ENCODE data around the gene TANC1. TPM values are rescaled to one million over a fixed set of nuclear protein-coding genes. Genes with fewer than 3 reads are reported as not detected.

TANC1 gene
- total RNA-seq, 4 donors from 2014 or later = 34.5 to 125 (median 47.0) TPM

DNA sequence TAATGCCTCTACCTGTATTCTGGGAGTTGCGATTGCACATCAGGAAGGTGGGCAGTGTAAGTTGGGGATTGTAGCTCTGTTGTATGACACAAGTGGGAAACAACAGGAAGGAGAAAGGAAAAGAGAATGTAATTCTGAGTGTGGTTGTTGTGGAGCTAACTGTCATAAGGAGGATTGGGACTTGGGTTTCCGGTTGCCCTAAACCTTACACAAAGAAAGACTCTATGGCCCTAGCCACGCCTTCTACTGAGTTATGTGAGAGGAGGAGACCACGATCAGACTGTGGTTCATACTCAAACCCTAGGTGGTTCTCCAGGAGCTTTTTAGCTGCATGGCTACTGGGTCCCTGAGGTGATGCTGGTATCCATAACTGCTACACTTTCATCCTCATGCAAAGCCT lies 86.5 kb downstream of the TANC1 start:
- Histone ChIP-seq H3K9me3 (no peaks in the 10 kb centered on the region), H3K36me3 (no peaks in the 10 kb centered on the region), H3K27me3 (no peaks in the 10 kb centered on the region), H3K4me3 (no peak overlapping the region), H3K4me1 (peaks cover 8 to 39% (median 21%) of the 10 kb centered on the region in 4 donors), H3K27ac (peak overlapping the region in 2 of 4 donors; percentile 12 to 18)
- whole genome bisulfite sequencing, 2 donors (ENCODE audit: low coverage in 1 of 2) = 60 to 100% methylated on average over 1 to 4 of the region's 4 CpGs
- DNase-seq = no peak
- intact Hi-C loops (cut with DNase I; ENCODE audit: low total_unique reads) = no loop called here
- TF ChIP-seq EP300 (IDR thresholded peaks at IDR 0.05; ENCODE audit: low read depth) (no peak), CTCF (IDR thresholded peaks at IDR 0.05) (no peak), POLR2A (IDR thresholded peaks at IDR 0.05) (no peak), POLR2AphosphoS5 (IDR thresholded peaks at IDR 0.05) (no peak)
- in situ Hi-C loops (cut with MboI; ENCODE audit: low pct_ligation_motif_present in 1 of 4, low pct_unique_long_range_greater_than_20kb in 1 of 4, low sequenced_read_pairs in 3 of 4) = no loop called here

DNA sequence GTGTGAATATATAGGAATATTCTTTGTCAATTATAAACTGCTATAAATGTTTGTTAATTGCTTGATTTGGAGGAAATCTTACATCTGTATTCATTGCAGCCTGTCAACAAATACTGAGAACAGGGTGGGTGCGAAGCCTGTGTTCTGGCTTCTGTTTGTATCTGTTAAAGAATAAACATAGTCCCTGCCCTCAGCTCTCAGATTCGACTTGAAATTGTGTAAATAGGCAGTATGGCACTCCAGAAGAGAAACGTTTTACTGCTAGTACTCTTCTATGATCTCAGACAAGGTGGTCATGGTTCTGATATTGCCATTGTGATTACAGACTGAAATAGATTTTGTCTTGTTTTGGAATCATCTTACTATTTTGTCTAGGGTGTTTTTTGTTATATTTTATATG lies 92.1 kb downstream of the TANC1 start:
- H3K4me3 ChIP-seq = no peak overlapping the region
- in situ Hi-C loops (cut with MboI; ENCODE audit: low pct_ligation_motif_present in 1 of 4, low pct_unique_long_range_greater_than_20kb in 1 of 4, low sequenced_read_pairs in 3 of 4) = no loop called here
- 28% methylated on average over 3 of the region's 3 CpGs for WGBS, 2 donors (ENCODE audit: low coverage in 1 of 2)
- H3K9me3 ChIP-seq = no peaks in the 10 kb centered on the region
- peaks cover 8 to 51% (median 28%) of the 10 kb centered on the region in 4 donors for H3K4me1 ChIP-seq
- H3K27ac ChIP-seq = peak overlapping the region in 3 of 4 donors; percentile 26 to 61 (median 38)
- no peak for DNase-seq
- TF ChIP-seq EP300 (IDR thresholded peaks at IDR 0.05; ENCODE audit: low read depth) = no peak
- TF ChIP-seq CTCF (IDR thresholded peaks at IDR 0.05) = no peak
- TF ChIP-seq POLR2AphosphoS5 (IDR thresholded peaks at IDR 0.05) = no peak
- TF ChIP-seq POLR2A (IDR thresholded peaks at IDR 0.05) = no peak
- intact Hi-C loops (cut with DNase I; ENCODE audit: low total_unique reads) = no loop called here
- no peaks in the 10 kb centered on the region for H3K27me3 ChIP-seq
- no peaks in the 10 kb centered on the region for H3K36me3 ChIP-seq

DNA sequence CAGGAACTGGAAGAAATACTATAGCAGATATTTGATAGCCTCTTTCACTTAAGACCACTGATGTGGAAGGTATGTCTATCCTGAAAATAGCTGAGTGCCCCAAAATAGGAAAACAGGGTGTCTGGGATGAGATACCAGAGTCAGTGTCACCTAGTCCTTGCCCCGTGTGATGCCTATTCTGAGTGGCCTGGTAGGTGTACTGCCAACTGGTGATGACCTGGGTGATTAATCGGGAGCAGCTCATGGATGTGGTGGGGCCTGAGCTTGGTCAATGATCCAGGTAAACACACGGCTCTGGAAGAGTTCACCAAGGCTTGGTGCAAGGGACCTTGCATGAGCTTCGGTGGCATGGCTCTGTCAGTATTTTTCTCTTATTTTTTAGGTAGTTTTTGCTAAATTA lies 95.2 kb downstream of the TANC1 start:
- Histone ChIP-seq H3K27ac (peak overlapping the region in 2 of 4 donors; percentile 69 to 76), H3K4me3 (no peak overlapping the region), H3K9me3 (no peaks in the 10 kb centered on the region), H3K4me1 (peaks cover 8 to 51% (median 29%) of the 10 kb centered on the region in 4 donors), H3K36me3 (no peaks in the 10 kb centered on the region), H3K27me3 (no peaks in the 10 kb centered on the region)
- DNase-seq = no peak
- in situ Hi-C loops (cut with MboI; ENCODE audit: low pct_ligation_motif_present in 1 of 4, low pct_unique_long_range_greater_than_20kb in 1 of 4, low sequenced_read_pairs in 3 of 4) (no loop called here), intact Hi-C loops (cut with DNase I; ENCODE audit: low total_unique reads) (no loop called here)
- TF ChIP-seq EP300 (IDR thresholded peaks at IDR 0.05; ENCODE audit: low read depth) (no peak), POLR2AphosphoS5 (IDR thresholded peaks at IDR 0.05) (no peak), POLR2A (IDR thresholded peaks at IDR 0.05) (no peak), CTCF (IDR thresholded peaks at IDR 0.05) (no peak)
- 44% methylated on average over 4 of the region's 4 CpGs; no CpG with 5 or more reads in 1 of the 2 donors for WGBS, 2 donors (ENCODE audit: low coverage in 1 of 2)

- no peaks in the 10 kb centered on the region for H3K36me3 ChIP-seq
- H3K4me3 ChIP-seq = no peak overlapping the region
- H3K27me3 ChIP-seq = no peaks in the 10 kb centered on the region
- WGBS, 2 donors (ENCODE audit: low coverage in 1 of 2) = 40% methylated on average over 5 of the region's 5 CpGs; no CpG with 5 or more reads in 1 of the 2 donors
- H3K27ac ChIP-seq = peak overlapping the region; percentile 57 to 76 (median 68)
- TF ChIP-seq POLR2AphosphoS5 (IDR thresholded peaks at IDR 0.05) = no peak
- H3K9me3 ChIP-seq = no peaks in the 10 kb centered on the region
- peaks cover 8 to 54% (median 31%) of the 10 kb centered on the region in 4 donors for H3K4me1 ChIP-seq
- no peak for DNase-seq
- in situ Hi-C loops (cut with MboI; ENCODE audit: low pct_ligation_motif_present in 1 of 4, low pct_unique_long_range_greater_than_20kb in 1 of 4, low sequenced_read_pairs in 3 of 4) (no loop called here), intact Hi-C loops (cut with DNase I; ENCODE audit: low total_unique reads) (no loop called here)
These were observed 96.2 kb downstream of the TANC1 start for GRCh38 chr2:159064446-159065301.

All from transverse colon (tissue), 4 donors.